Measurements from ENCODE around the gene STX16.

Gene STX16

GRCh38 chr20:58714923-58715351 lies 63.9 kb downstream of the STX16 start:
- TF ChIP-seq CREB1 (IDR thresholded peaks at IDR 0.05; ENCODE audit: low read depth) (no peak), NFIC (IDR thresholded peaks at IDR 0.05) (no peak), YY1 (IDR thresholded peaks at IDR 0.05; ENCODE audit: low read depth) (no peak), EGR1 (IDR thresholded peaks at IDR 0.05) (no peak), FOXM1 (IDR thresholded peaks at IDR 0.05; ENCODE audit: borderline replicate concordance, low read depth) (no peak), EP300 (IDR thresholded peaks at IDR 0.05; ENCODE audit: borderline replicate concordance) (no peak), TAF1 (IDR thresholded peaks at IDR 0.05; ENCODE audit: low read depth) (no peak), TEAD4 (IDR thresholded peaks at IDR 0.05) (no peak), MAX (IDR thresholded peaks at IDR 0.05) (no peak), ZBTB7A (IDR thresholded peaks at IDR 0.05; ENCODE audit: low read depth) (no peak), RAD21 (IDR thresholded peaks at IDR 0.05; ENCODE audit: low read depth) (no peak), TCF12 (IDR thresholded peaks at IDR 0.05; ENCODE audit: low read depth) (no peak), REST (IDR thresholded peaks at IDR 0.05; ENCODE audit: low read depth) (no peak), USF1 (IDR thresholded peaks at IDR 0.05) (no peak), CEBPB (IDR thresholded peaks at IDR 0.05) (no peak)

GRCh38 chr20:58715391-58715800 lies 64.3 kb downstream of the STX16 start:
- TF ChIP-seq NFIC (IDR thresholded peaks at IDR 0.05) (no peak), FOXM1 (IDR thresholded peaks at IDR 0.05; ENCODE audit: borderline replicate concordance, low read depth) (no peak), MAX (IDR thresholded peaks at IDR 0.05) (no peak), REST (IDR thresholded peaks at IDR 0.05; ENCODE audit: low read depth) (no peak), EGR1 (IDR thresholded peaks at IDR 0.05) (no peak), CREB1 (IDR thresholded peaks at IDR 0.05; ENCODE audit: low read depth) (no peak), YY1 (IDR thresholded peaks at IDR 0.05; ENCODE audit: low read depth) (no peak)

GRCh38 chr20:58715801-58716475 lies 64.9 kb downstream of the STX16 start:
- TF ChIP-seq CEBPB (IDR thresholded peaks at IDR 0.05), result no peak
- TF ChIP-seq FOXM1 (IDR thresholded peaks at IDR 0.05; ENCODE audit: borderline replicate concordance, low read depth), result no peak
- TF ChIP-seq CREB1 (IDR thresholded peaks at IDR 0.05; ENCODE audit: low read depth), result no peak
- TF ChIP-seq MAX (IDR thresholded peaks at IDR 0.05), result no peak
- TF ChIP-seq EP300 (IDR thresholded peaks at IDR 0.05; ENCODE audit: borderline replicate concordance), result no peak
- TF ChIP-seq NFIC (IDR thresholded peaks at IDR 0.05), result no peak
- no peak for TF ChIP-seq REST (IDR thresholded peaks at IDR 0.05; ENCODE audit: low read depth)
- TF ChIP-seq TEAD4 (IDR thresholded peaks at IDR 0.05), result no peak
- no peak for TF ChIP-seq RAD21 (IDR thresholded peaks at IDR 0.05; ENCODE audit: low read depth)
- no peak for TF ChIP-seq USF1 (IDR thresholded peaks at IDR 0.05)
- no peak for TF ChIP-seq YY1 (IDR thresholded peaks at IDR 0.05; ENCODE audit: low read depth)
- no peak for TF ChIP-seq ZBTB7A (IDR thresholded peaks at IDR 0.05; ENCODE audit: low read depth)
- no peak for TF ChIP-seq EGR1 (IDR thresholded peaks at IDR 0.05)
- no peak for TF ChIP-seq TAF1 (IDR thresholded peaks at IDR 0.05; ENCODE audit: low read depth)
- TF ChIP-seq TCF12 (IDR thresholded peaks at IDR 0.05; ENCODE audit: low read depth), result no peak
